Spleen (tissue), 7 donors: ENCODE results near the gene PPFIA2.

Experiments
- CTCF ChIP-seq, 11 experiments: fragments of 200-600 bp in 7 of 11; fragments of 450-650 bp in 4 of 11; sonication (generic) in 4 of 11; IDR thresholded peaks in 8 of 11; conservative IDR thresholded peaks in 3 of 11; 1 replicate in 7 of 11; 2 replicates in 4 of 11; pipeline versions ENCODE4 v1.4.0 to v1.8.0; 2016 to 2021; ENCODE audit warnings: antibody characterized with exemption in 11 of 11, inconsistent platforms in 4 of 11, mild to moderate bottlenecking in 1 of 11
- POLR2A ChIP-seq, 3 donors: fragments of 450-650 bp; IDR thresholded peaks; one replicate each; pipeline ENCODE4 v1.5.1; 2017; ENCODE audit warnings: antibody characterized with exemption in 3 of 3, mild to moderate bottlenecking in 1 of 3
- POLR2AphosphoS5 ChIP-seq, 3 donors: sonication (generic); formaldehyde crosslinking; IDR thresholded peaks; one replicate each; pipeline ENCODE4 v1.5.1; 2017; ENCODE audit warnings: antibody characterized with exemption in 3 of 3
- donor health status: DM: no; HTN: no; CAD: no; lungs with moderate emphysema.
- donor health status: DM: no; HTN: no; CAD: no.
- donor health status: DM: no; HTN: no; CAD: no.

DNA sequence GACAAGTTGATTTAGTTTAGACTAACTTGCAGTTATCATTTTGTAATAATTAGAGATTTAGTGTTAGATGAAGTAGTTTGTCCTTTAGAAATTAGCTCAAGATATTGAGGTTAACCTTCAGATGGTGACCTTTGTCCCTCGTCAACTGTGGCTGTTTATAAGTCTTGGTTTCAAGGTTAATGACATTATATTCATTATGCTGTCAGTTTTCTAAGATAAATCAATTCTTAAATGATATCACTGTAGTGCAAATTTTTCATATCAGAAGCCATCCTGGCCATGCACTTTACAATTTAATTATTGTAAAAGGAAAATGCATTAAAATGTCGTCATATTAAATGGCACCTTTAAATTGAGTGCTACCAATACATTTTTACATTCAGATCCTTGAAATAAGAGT, 19.6 kb upstream of the PPFIA2 start:
- TF ChIP-seq CTCF (IDR thresholded peaks at IDR 0.05 in 8 of 11, conservative IDR thresholded peaks at IDR 0.05 in 3 of 11) (no peak), POLR2A (IDR thresholded peaks at IDR 0.05) (no peak), POLR2AphosphoS5 (IDR thresholded peaks at IDR 0.05) (no peak)
